Activated naive CD8-positive, alpha-beta T cell treated with anti-CD3 and anti-CD28 coated beads, Interleukin-2, amount 10 ng/mL, durations not matched to agents 7 days and 5 days (primary cell): ENCODE data around the gene MOB1B. TPM values are rescaled to one million over a fixed set of nuclear protein-coding genes. Genes with fewer than 3 reads are reported as not detected.

ENCODE experiments used
- ATAC-seq: fragments of 150-1000 bp; cut with Tn5 transposase; one replicate; pipeline ENCODE4 v1.10.0; 2021; ENCODE audit warnings: low read depth, moderate library complexity
- POLR2A ChIA-PET: fragments of 350-600 bp; sonication (Branson Sonifier 250); formaldehyde crosslinking; loops from one replicate; lab custom pipeline; 2021; ENCODE audit warnings: antibody characterized with exemption; lab: Charles Lee
- DNase-seq: peaks from one replicate; pipeline ENCODE4 v3.0.0; 2021
- H3K27ac Mint-ChIP-seq: one replicate; pipeline ENCODE4 v1.8.0; 2022; ENCODE audit warnings: mild to moderate bottlenecking, mixed read lengths
- H3K27me3 Mint-ChIP-seq: one replicate; pipeline ENCODE4 v1.8.0; 2022; ENCODE audit warnings: mild to moderate bottlenecking, moderate library complexity, mixed read lengths
- H3K36me3 Mint-ChIP-seq: one replicate; pipeline ENCODE4 v1.8.0; 2021; ENCODE audit warnings: mild to moderate bottlenecking, mixed read lengths
- H3K4me1 Mint-ChIP-seq: one replicate; pipeline ENCODE4 v1.8.0; 2021; ENCODE audit warnings: mixed read lengths
- H3K4me3 Mint-ChIP-seq: one replicate; pipeline ENCODE4 v1.8.0; 2022; ENCODE audit warnings: mild to moderate bottlenecking, moderate library complexity, mixed read lengths
- H3K9me3 Mint-ChIP-seq: one replicate; pipeline ENCODE4 v1.8.0; 2021; ENCODE audit warnings: mixed read lengths
- total RNA-seq, 2 experiments: library from RNA; stranded (reverse); gene quantifications; one replicate each; pipeline ENCODE4 v1.2.3, GENCODE V29; 2021

Gene MOB1B
- total RNA-seq, 2 experiments from 2014 or later: 13.3 to 14.0 TPM

GRCh38 chr4:70925418-70925817, 23.2 kb downstream of the MOB1B start:
- POLR2A ChIA-PET: interaction anchor here (1.5 kb wide), 1 partner anchor 24 kb away, joined by 5 read pairs; the partner anchor contains the start of gene MOB1B
- peak overlapping the region; percentile 51 for H3K4me3 Mint-ChIP-seq
- no peaks in the 10 kb centered on the region for H3K27me3 Mint-ChIP-seq
- peaks cover 35% of the 10 kb centered on the region for H3K4me1 Mint-ChIP-seq
- ATAC-seq (no peak), DNase-seq (no peak)
- no peak overlapping the region for H3K27ac Mint-ChIP-seq
- peaks cover 14% of the 10 kb centered on the region for H3K36me3 Mint-ChIP-seq
- H3K9me3 Mint-ChIP-seq: peaks cover 3% of the 10 kb centered on the region

- peak; percentile 78 for ATAC-seq
- POLR2A ChIA-PET: interaction anchor here (0.7 to 1.5 kb wide), 2 partner anchors 9 to 24 kb away, joined by 3 to 5 read pairs; partner anchors contain the start of gene MOB1B
- Mint-ChIP-seq H3K27me3 (no peaks in the 10 kb centered on the region), H3K9me3 (no peaks in the 10 kb centered on the region), H3K36me3 (peaks cover 11% of the 10 kb centered on the region), H3K4me1 (peaks cover 40% of the 10 kb centered on the region), H3K27ac (peak overlapping the region; percentile 76), H3K4me3 (peak overlapping the region; percentile 51)
- DNase-seq: no peak
Measured at GRCh38 chr4:70925899-70926635, 23.9 kb downstream of the MOB1B start.

GRCh38 chr4:70927502-70928137, 25.5 kb downstream of the MOB1B start:
- POLR2A ChIA-PET: interaction anchor here (0.6 to 0.7 kb wide), 3 partner anchors 25 to 89 kb away, joined by 3 to 6 read pairs (median 4); partner anchors contain the start of gene GRSF1
- H3K9me3 Mint-ChIP-seq: no peaks in the 10 kb centered on the region
- peak; percentile 36 for DNase-seq
- H3K36me3 Mint-ChIP-seq: peaks cover 9% of the 10 kb centered on the region
- ATAC-seq: peak; percentile 58
- peaks cover 43% of the 10 kb centered on the region for H3K4me1 Mint-ChIP-seq
- peak overlapping the region; percentile 76 for H3K27ac Mint-ChIP-seq
- peak overlapping the region; percentile 51 for H3K4me3 Mint-ChIP-seq
- no peaks in the 10 kb centered on the region for H3K27me3 Mint-ChIP-seq

- POLR2A ChIA-PET: interaction anchor here (1.2 kb wide), 1 partner anchor 92 kb away, joined by 3 read pairs; the partner anchor contains the start of gene GRSF1
- Mint-ChIP-seq H3K36me3 (peaks cover 13% of the 10 kb centered on the region), H3K27me3 (no peaks in the 10 kb centered on the region), H3K4me1 (peaks cover 35% of the 10 kb centered on the region), H3K4me3 (no peak overlapping the region), H3K9me3 (no peaks in the 10 kb centered on the region), H3K27ac (no peak overlapping the region)
- DNase-seq (no peak), ATAC-seq (no peak)
Measured at GRCh38 chr4:70930530-70931256, 28.5 kb downstream of the MOB1B start.

- H3K27ac Mint-ChIP-seq: no peak overlapping the region
- ATAC-seq (no peak), DNase-seq (no peak)
- peaks cover 30% of the 10 kb centered on the region for H3K4me1 Mint-ChIP-seq
- no peak overlapping the region for H3K4me3 Mint-ChIP-seq
- no peaks in the 10 kb centered on the region for H3K9me3 Mint-ChIP-seq
- no peaks in the 10 kb centered on the region for H3K27me3 Mint-ChIP-seq
- peaks cover 12% of the 10 kb centered on the region for H3K36me3 Mint-ChIP-seq
- POLR2A ChIA-PET: interaction anchor here (1.2 kb wide), 1 partner anchor 92 kb away, joined by 3 read pairs; the partner anchor contains the start of gene GRSF1
Measured at GRCh38 chr4:70931347-70931746, 29.2 kb downstream of the MOB1B start.

GRCh38 chr4:70932984-70933383, 30.8 kb downstream of the MOB1B start:
- ATAC-seq: no peak
- Mint-ChIP-seq H3K27me3 (no peaks in the 10 kb centered on the region), H3K27ac (no peak overlapping the region), H3K4me1 (peaks cover 19% of the 10 kb centered on the region), H3K4me3 (no peak overlapping the region), H3K36me3 (peaks cover 7% of the 10 kb centered on the region), H3K9me3 (no peaks in the 10 kb centered on the region)
- no peak for DNase-seq
- POLR2A ChIA-PET: no interaction called here

GRCh38 chr4:70935038-70935695, 33.0 kb downstream of the MOB1B start:
- H3K4me1 Mint-ChIP-seq: peaks cover 17% of the 10 kb centered on the region
- POLR2A ChIA-PET: interaction anchor here (0.8 kb wide), 1 partner anchor 38 kb away, joined by 3 read pairs; no protein-coding TSS in a partner anchor

GRCh38 chr4:70936200-70936787, 34.1 kb downstream of the MOB1B start:
- POLR2A ChIA-PET: no interaction called here
- DNase-seq (no peak), ATAC-seq (peak; percentile 26)
- Mint-ChIP-seq H3K4me1 (peaks cover 10% of the 10 kb centered on the region), H3K27ac (peak overlapping the region; percentile 0), H3K36me3 (peaks cover 15% of the 10 kb centered on the region), H3K4me3 (peak overlapping the region; percentile 5), H3K27me3 (no peaks in the 10 kb centered on the region), H3K9me3 (no peaks in the 10 kb centered on the region)

More at GRCh38 chr4:70935038-70935695, 33.0 kb downstream of the MOB1B start:
- H3K27me3 Mint-ChIP-seq: no peaks in the 10 kb centered on the region
- H3K9me3 Mint-ChIP-seq: no peaks in the 10 kb centered on the region
- no peak for ATAC-seq
- no peak overlapping the region for H3K4me3 Mint-ChIP-seq
- peaks cover 12% of the 10 kb centered on the region for H3K36me3 Mint-ChIP-seq
- H3K27ac Mint-ChIP-seq: no peak overlapping the region
- no peak for DNase-seq

- POLR2A ChIA-PET: no interaction called here
- no peaks in the 10 kb centered on the region for H3K9me3 Mint-ChIP-seq
Measured at GRCh38 chr4:70938086-70938485, 35.9 kb downstream of the MOB1B start.

GRCh38 chr4:70940134-70940533, 38.0 kb downstream of the MOB1B start:
- H3K4me1 Mint-ChIP-seq: peaks cover 8% of the 10 kb centered on the region
- no peak for ATAC-seq
- H3K27me3 Mint-ChIP-seq: no peaks in the 10 kb centered on the region
- POLR2A ChIA-PET: no interaction called here
- H3K27ac Mint-ChIP-seq: no peak overlapping the region
- peaks cover 25% of the 10 kb centered on the region for H3K36me3 Mint-ChIP-seq
- H3K4me3 Mint-ChIP-seq: no peak overlapping the region
- peaks cover 1% of the 10 kb centered on the region for H3K9me3 Mint-ChIP-seq
- DNase-seq: no peak

More at GRCh38 chr4:70938086-70938485, 35.9 kb downstream of the MOB1B start:
- ATAC-seq (no peak), DNase-seq (no peak)
- Mint-ChIP-seq H3K4me3 (no peak overlapping the region), H3K27ac (no peak overlapping the region), H3K36me3 (peaks cover 12% of the 10 kb centered on the region), H3K27me3 (no peaks in the 10 kb centered on the region), H3K4me1 (peaks cover 8% of the 10 kb centered on the region)

GRCh38 chr4:70943114-70943513, 40.9 kb downstream of the MOB1B start:
- Mint-ChIP-seq H3K27me3 (no peaks in the 10 kb centered on the region), H3K9me3 (peaks cover 1% of the 10 kb centered on the region), H3K4me3 (no peak overlapping the region), H3K36me3 (peaks cover 26% of the 10 kb centered on the region), H3K27ac (no peak overlapping the region), H3K4me1 (peaks cover 4% of the 10 kb centered on the region)
- DNase-seq (no peak), ATAC-seq (no peak)
- POLR2A ChIA-PET: no interaction called here

GRCh38 chr4:70945046-70945445, 42.9 kb downstream of the MOB1B start:
- peaks cover 1% of the 10 kb centered on the region for H3K9me3 Mint-ChIP-seq
- peaks cover 6% of the 10 kb centered on the region for H3K4me1 Mint-ChIP-seq
- peaks cover 22% of the 10 kb centered on the region for H3K36me3 Mint-ChIP-seq
- H3K4me3 Mint-ChIP-seq: no peak overlapping the region
- POLR2A ChIA-PET: no interaction called here
- no peak overlapping the region for H3K27ac Mint-ChIP-seq
- no peak for ATAC-seq
- no peaks in the 10 kb centered on the region for H3K27me3 Mint-ChIP-seq
- DNase-seq: no peak
